VCaP (cell line): ENCODE measurements around the gene GPR61.

Experiments used
- H3K27ac ChIP-seq: fragments of 450-650 bp; 2 replicates; pipeline ENCODE4 v1.5.1; 2017
- TF ChIP-seq, protein P1 (sequence below): fragments of 450-650 bp; conservative IDR thresholded peaks from 2 replicates; pipeline ENCODE4 v1.5.1; 2017; ENCODE audit warnings: mild to moderate bottlenecking, moderate library complexity

GPR61 gene

DNA sequence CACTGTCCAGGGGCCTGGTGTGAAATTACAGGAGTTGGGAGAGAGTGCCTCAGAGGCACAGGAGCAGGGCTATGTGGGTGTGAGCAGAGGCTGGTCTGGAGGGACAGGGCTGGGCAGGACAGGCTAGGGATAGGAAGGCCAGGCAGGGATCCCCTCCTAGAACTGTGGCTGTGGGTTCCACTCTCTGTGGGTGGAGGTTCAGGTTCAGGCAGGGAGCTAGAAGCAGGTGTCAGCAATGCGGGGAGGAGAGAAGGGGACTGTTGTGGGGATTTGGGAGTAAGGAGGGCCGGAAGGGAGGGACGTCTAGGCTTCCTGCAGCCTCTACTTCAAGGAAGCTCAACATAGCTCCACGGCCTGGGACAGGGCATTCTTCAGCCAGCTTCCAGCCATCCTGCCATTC is 8.3 kb upstream of the GPR61 start:
- TF ChIP-seq, protein P1, sequence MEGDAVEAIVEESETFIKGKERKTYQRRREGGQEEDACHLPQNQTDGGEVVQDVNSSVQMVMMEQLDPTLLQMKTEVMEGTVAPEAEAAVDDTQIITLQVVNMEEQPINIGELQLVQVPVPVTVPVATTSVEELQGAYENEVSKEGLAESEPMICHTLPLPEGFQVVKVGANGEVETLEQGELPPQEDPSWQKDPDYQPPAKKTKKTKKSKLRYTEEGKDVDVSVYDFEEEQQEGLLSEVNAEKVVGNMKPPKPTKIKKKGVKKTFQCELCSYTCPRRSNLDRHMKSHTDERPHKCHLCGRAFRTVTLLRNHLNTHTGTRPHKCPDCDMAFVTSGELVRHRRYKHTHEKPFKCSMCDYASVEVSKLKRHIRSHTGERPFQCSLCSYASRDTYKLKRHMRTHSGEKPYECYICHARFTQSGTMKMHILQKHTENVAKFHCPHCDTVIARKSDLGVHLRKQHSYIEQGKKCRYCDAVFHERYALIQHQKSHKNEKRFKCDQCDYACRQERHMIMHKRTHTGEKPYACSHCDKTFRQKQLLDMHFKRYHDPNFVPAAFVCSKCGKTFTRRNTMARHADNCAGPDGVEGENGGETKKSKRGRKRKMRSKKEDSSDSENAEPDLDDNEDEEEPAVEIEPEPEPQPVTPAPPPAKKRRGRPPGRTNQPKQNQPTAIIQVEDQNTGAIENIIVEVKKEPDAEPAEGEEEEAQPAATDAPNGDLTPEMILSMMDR, result no peak
- no peak overlapping the region for H3K27ac ChIP-seq

DNA sequence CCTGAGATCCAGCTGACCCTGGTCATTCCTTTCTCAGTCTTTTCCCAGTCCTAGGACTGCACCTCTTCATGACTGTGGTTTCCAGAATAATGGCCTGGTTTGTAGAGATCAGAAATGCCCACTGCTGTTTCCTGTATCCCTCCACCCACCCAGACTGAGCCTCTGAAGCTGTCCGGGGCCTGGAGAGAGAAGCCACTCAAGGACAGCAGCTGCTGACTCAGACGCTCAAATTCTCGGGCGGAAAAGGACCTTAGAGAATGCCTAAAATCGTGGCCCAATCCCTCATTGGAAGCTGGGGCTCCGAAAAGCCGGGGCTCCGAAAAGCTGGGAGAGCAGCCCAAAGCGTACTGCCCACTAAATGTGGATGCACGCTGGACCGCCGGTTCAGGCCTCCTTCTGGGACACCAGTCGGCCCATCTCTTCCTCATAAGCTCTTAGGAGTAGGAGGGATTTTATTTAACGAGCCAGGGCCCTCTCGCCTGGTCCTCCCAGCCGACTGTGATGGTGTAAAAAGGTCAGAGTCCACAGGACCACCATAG is 7.8 kb upstream of the GPR61 start:
- H3K27ac ChIP-seq, result no peak overlapping the region
- TF ChIP-seq, protein P1, result no peak

DNA sequence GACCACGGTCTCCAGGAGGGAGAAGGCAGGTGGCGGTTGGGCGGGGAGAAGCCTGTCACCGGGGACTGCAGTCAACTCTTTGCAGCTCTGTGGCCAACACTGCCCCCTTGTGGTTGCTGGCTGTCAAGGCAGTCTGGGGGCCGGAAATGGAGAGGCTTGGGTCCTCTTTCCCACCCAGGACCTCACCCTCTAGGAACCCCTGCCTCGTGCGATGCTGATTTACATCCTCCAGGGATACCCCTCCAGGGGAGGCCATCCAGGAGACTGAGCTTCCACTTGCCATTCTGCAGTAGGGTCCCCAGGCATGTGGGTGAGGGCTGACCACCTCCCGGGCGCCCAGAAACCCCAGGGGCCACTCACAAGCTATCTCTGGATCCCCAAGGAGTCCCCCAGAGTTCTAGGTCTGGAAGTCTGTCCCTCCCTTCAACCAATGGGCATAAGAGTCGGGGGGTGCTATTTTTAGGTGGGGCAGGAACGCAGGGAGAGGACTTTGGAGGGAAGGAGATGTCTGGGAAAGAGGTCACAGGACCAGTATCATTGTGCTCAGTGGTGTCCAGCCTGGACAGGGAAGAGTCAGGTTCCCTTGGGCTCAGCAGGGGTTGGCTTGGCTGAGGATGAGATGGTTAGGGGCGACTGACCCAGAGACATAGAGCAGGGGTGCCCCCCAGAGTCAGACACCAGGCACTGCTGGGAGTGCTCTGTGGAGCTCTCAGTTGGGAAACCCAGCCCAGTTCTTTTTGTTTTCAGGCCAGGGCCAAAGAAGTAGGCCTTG is 7.1 kb upstream of the GPR61 start:
- TF ChIP-seq, protein P1, result peak; percentile 93
- peak overlapping the region; percentile 16; the same call in 1 of the 2 replicates for H3K27ac ChIP-seq

DNA sequence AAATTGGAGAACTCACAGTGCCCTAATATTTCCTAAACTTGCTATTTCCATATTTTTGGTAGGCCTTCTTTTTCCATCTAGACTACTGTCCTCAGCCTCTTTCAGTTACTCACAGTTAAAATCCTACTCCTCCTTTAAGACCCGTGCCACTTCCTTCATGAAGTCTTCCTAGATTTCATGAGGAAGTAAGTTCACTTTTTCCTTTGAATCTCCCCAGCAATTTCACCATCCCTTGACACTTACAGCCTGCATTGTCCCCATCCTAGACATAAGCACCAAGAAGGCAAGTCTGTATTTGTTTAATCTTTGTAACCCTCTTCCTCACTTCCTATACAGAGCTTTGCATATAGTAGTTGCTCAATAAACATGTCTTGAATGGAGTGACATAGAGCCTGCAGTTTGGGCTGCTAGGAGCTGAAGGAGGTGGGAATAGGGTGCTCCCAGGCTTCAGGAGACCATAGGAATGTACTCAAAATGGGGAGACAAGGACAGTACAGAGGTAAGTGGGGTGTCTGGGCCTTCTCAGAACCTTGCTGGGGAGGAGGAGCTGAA is 5.3 kb upstream of the GPR61 start:
- no peak overlapping the region for H3K27ac ChIP-seq
- TF ChIP-seq, protein P1, result no peak

DNA sequence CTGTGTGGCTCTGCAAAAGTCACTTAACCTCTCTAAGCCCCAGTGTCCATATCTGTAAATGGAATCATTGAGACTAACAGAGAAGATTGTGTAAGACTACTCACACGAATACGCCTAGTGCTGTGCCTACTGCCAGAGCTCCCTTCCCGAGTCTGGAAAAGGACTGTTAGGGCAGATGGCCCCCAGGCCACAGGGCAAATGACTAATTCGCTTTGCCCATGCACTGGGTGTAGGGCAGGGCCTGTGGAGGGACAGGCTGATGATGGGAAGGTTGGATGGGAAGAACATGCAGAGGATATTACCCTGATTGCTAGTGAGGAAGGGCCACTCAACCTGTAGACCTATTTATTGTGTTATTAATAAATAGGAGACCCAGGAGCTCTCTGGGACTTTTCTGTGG is 4.2 kb upstream of the GPR61 start:
- no peak overlapping the region for H3K27ac ChIP-seq
- TF ChIP-seq, protein P1, result no peak

DNA sequence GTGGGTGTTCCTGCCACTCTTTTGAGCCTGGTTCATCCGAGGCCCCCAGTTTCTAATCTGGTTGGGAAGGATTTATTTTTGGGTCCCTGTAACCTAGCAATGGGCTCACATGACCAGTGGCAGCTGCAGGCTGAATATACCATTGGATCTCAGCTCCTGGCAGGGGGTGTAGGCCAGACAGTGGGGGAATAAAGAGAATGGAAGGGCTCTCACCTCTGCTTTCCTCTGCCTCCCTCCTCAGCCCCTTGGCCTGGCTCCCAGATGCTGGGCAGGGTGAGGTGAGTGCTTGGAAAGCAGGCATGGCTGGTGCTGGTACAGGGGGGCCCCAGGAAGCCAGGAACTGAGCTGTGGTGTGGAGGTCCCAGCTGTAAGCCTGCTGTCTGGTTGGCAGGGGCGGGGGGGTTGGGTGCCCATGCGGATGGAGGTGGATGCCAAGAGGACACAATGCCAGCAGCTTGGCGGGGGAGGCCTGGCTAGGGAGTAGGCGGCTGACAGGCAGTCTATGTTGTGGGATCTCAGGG is 3.6 kb upstream of the GPR61 start:
- no peak overlapping the region for H3K27ac ChIP-seq
- TF ChIP-seq, protein P1, result no peak

DNA sequence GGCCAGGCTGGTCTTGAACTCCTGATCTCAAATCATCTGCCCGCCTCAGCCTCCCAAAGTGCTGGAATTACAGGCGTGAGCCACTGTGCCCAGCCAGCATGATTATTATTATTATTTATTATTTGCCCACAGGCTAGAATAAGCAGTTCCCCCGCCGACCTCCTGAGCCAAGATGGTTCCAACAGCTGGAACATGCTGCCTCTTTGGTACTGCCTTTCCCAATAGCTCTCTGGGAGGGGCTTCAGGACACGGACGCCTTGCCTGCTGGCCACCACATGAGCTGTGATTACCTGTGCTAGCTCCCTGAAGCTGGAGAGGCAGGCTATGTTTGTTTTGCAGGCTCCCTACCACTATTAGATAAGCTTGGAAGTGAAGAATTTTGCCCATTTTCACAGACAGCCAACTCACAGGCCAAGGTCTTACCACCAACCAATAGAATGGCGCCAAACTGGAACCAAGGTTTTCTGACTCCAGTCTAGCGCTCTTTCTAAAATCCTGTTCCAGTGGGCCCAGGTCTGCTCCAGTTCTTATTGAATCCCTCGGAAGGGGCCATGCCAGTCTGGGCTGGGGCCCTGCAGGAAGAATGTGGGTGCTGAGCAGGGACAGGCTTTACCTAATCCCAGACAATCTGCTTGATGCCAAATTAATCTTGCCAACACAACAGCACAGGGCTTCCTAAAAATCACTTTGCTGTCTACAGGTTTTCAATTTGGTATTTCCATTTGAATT is 2.1 kb upstream of the GPR61 start:
- H3K27ac ChIP-seq, result no peak overlapping the region
- TF ChIP-seq, protein P1, result no peak
